Neuronal stem cell (in vitro differentiated cells): Measurements from ENCODE around the gene HSPA1B.

Experiments used
- DNase-seq: peaks from one replicate; pipeline ENCODE4 v3.0.0-alpha.2; 2013; ENCODE audit warnings: low spot score
- H2AFZ ChIP-seq: one replicate; pipeline ENCODE4 v1.6.1; 2013; ENCODE audit warnings: mild to moderate bottlenecking, low read length, inconsistent platforms
- H2AK5ac ChIP-seq: 2 replicates; pipeline ENCODE4 v1.6.1; 2013; ENCODE audit warnings: low read depth, mild to moderate bottlenecking, inconsistent platforms, low read length, moderate library complexity, mixed read lengths
- H2BK120ac ChIP-seq: 2 replicates; pipeline ENCODE4 v1.6.1; 2013; ENCODE audit warnings: low read depth, mild to moderate bottlenecking, inconsistent platforms, low read length, moderate library complexity, mixed read lengths
- H2BK12ac ChIP-seq: one replicate; pipeline ENCODE4 v1.6.1; 2013; ENCODE audit warnings: low read length, inconsistent platforms
- H2BK15ac ChIP-seq: 2 replicates; pipeline ENCODE4 v1.6.1; 2013; ENCODE audit warnings: mild to moderate bottlenecking, low read length, inconsistent platforms, mixed read lengths
- H2BK5ac ChIP-seq: one replicate; pipeline ENCODE4 v1.6.1; 2013; ENCODE audit warnings: inconsistent platforms, mild to moderate bottlenecking, low read length, moderate library complexity
- H3K14ac ChIP-seq: one replicate; pipeline ENCODE4 v1.6.1; 2013; ENCODE audit warnings: low read length, inconsistent platforms
- H3K18ac ChIP-seq: 2 replicates; pipeline ENCODE4 v1.6.1; 2013; ENCODE audit warnings: low read length, inconsistent platforms
- H3K23ac ChIP-seq: 2 replicates; pipeline ENCODE4 v1.6.1; 2013; ENCODE audit warnings: low read depth, mild to moderate bottlenecking, mixed read lengths, low read length, inconsistent platforms; ENCODE audit not compliant: poor library complexity
- H3K27ac ChIP-seq: replicated peaks from 3 replicates; pipeline ENCODE4 v1.5.1; 2013; ENCODE audit warnings: low read length, inconsistent platforms
- H3K27me3 ChIP-seq, 3 experiments: 2 replicates each; pipeline ENCODE4 v1.6.1; 2013; ENCODE audit warnings: low read length in 3 of 3, mild to moderate bottlenecking in 2 of 3, inconsistent platforms in 1 of 3, low read depth in 1 of 3, mixed read lengths in 1 of 3, moderate library complexity in 1 of 3; ENCODE audit not compliant: control insufficient read depth in 3 of 3, insufficient read depth in 3 of 3
- H3K36me3 ChIP-seq, 2 donors: replicated peaks in 1 of 2; 2 replicates each; pipeline ENCODE4 v1.6.1; 2013; ENCODE audit warnings: low read length in 2 of 2; ENCODE audit not compliant: control insufficient read depth in 2 of 2, insufficient read depth in 2 of 2
- H3K4ac ChIP-seq: 2 replicates; pipeline ENCODE4 v1.6.1; 2013; ENCODE audit warnings: inconsistent platforms, mild to moderate bottlenecking, low read length, moderate library complexity
- H3K4me1 ChIP-seq, 2 donors: 1 replicate in 1 of 2; 2 replicates in 1 of 2; pipeline ENCODE4 v1.6.1; 2013; ENCODE audit warnings: low read length in 2 of 2, low read depth in 1 of 2; ENCODE audit not compliant: control insufficient read depth in 2 of 2, insufficient read depth in 1 of 2
- H3K4me2 ChIP-seq: one replicate; pipeline ENCODE4 v1.6.1; 2013; ENCODE audit warnings: mild to moderate bottlenecking, low read length, inconsistent platforms; ENCODE audit not compliant: insufficient read depth, poor library complexity, severe bottlenecking
- H3K4me3 ChIP-seq, 2 donors: 2 replicates each; pipeline ENCODE4 v1.5.1; 2013; ENCODE audit warnings: low read length in 2 of 2, mild to moderate bottlenecking in 2 of 2, inconsistent platforms in 1 of 2, moderate library complexity in 1 of 2
- H3K79me1 ChIP-seq: one replicate; pipeline ENCODE4 v1.6.1; 2013; ENCODE audit warnings: low read depth, mild to moderate bottlenecking, inconsistent platforms, low read length, moderate library complexity
- H3K9ac ChIP-seq: one replicate; pipeline ENCODE4 v1.6.1; 2013; ENCODE audit warnings: mild to moderate bottlenecking, low read depth, low read length, inconsistent platforms; ENCODE audit not compliant: poor library complexity
- H3K9me3 ChIP-seq, 2 donors: replicated peaks in 1 of 2; 2 replicates each; pipeline versions ENCODE3 to v1.6.1; 2013; ENCODE audit warnings: low read length in 2 of 2, mild to moderate bottlenecking in 2 of 2, inconsistent platforms in 1 of 2, low read depth in 1 of 2, mixed read lengths in 1 of 2, moderate library complexity in 1 of 2; ENCODE audit not compliant: control insufficient read depth in 2 of 2, insufficient read depth in 1 of 2
- H4K8ac ChIP-seq: one replicate; pipeline ENCODE4 v1.6.1; 2013; ENCODE audit warnings: low read depth, mild to moderate bottlenecking, inconsistent platforms, low read length, moderate library complexity
- H4K91ac ChIP-seq: one replicate; pipeline ENCODE4 v1.6.1; 2013; ENCODE audit warnings: low read length, low read depth, mild to moderate bottlenecking, inconsistent platforms; ENCODE audit not compliant: poor library complexity
- WGBS, 2 donors: extraction: QIAGEN DNeasy Blood & Tissue Kit; methylation state at CpG; one replicate each; pipeline ENCODE4 v1.1.7; 2013; ENCODE audit warnings: missing lambda C conversion rate in 2 of 2, mixed read lengths in 1 of 2; ENCODE audit not compliant: insufficient read length in 2 of 2, insufficient replicate concordance in 1 of 2; ENCODE audit errors: extremely low coverage in 2 of 2; 5-methylcytosine and 5-hydroxymethylcytosine counted together

Gene HSPA1B

DNA sequence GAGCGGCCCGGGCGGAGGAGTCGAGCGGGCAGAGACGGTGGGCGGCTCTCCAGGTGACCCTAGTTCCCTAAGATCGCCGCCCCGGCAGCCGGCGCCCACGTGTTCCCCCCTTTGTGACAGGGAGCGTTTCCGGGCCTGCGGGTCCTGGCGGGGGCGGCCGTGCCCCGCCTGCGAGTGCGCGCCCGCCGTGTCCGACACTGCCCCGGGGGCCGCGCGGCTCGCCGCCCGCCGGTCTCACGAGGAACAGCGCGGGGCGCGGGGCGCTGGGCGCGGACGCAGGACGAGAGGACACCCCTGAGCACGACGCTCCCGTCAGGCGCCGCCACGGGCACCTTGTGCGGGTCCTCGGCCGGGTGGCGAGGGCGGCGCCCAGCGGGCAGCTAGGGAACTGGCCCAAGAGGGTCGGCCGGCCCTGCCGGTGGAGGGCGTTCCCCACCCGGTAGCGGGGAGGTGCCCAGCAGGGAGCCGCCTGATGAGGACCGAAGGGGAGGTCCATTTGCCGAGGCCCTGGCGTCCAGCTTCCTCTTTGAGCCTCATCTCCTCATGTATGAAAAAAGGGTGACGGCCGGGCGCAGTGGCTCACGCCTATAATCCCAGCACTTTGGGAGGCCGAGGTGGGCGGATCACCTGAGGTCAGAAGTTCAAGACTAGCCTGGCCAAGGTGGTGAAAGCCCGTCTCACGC lies 31.8 kb upstream of the HSPA1B start, which contains the start of gene VARS1:
TSS of gene VARS1 (minus strand) at position 137 of the 683 bp plus-strand sequence. CDS start 535 bp downstream, outside the sequence.
- H4K8ac ChIP-seq: peak within 1 kb of the TSS; percentile 30
- H3K23ac ChIP-seq: peak within 1 kb of the TSS; percentile 99
- H2BK12ac ChIP-seq: no peak within 1 kb of the TSS
- H3K4me3 ChIP-seq: peak within 1 kb of the TSS; percentile 77 to 87
- H3K4me1 ChIP-seq: peaks cover 2 to 5% of the 10 kb centered on the region in 2 donors
- peak within 1 kb of the TSS; percentile 79 for H4K91ac ChIP-seq
- H3K18ac ChIP-seq: peak within 1 kb of the TSS; percentile 99
- peak within 1 kb of the TSS; percentile 71 for H3K14ac ChIP-seq
- H3K79me1 ChIP-seq: no peaks in the 10 kb centered on the region
- DNase-seq: peak; percentile 82
- H3K4ac ChIP-seq: no peak within 1 kb of the TSS
- no peaks in the 10 kb centered on the region for H3K9me3 ChIP-seq
- H3K9ac ChIP-seq: peak within 1 kb of the TSS; percentile 96
- H2AK5ac ChIP-seq: peak within 1 kb of the TSS; percentile 83
- WGBS, 2 donors: no CpG with 5 or more reads among the region's 75 CpGs
- H3K27me3 ChIP-seq: no peaks in the 10 kb centered on the region
- H2BK15ac ChIP-seq: no peak within 1 kb of the TSS
- peak within 1 kb of the TSS; percentile 98 for H3K4me2 ChIP-seq
- peak within 1 kb of the TSS; percentile 91 for H3K27ac ChIP-seq
- no peak within 1 kb of the TSS for H2BK120ac ChIP-seq
- peaks cover 17 to 62% of the 10 kb centered on the region in 2 donors for H3K36me3 ChIP-seq
- H2BK5ac ChIP-seq: peak within 1 kb of the TSS; percentile 99
- H2AFZ ChIP-seq: peak within 1 kb of the TSS; percentile 95

DNA sequence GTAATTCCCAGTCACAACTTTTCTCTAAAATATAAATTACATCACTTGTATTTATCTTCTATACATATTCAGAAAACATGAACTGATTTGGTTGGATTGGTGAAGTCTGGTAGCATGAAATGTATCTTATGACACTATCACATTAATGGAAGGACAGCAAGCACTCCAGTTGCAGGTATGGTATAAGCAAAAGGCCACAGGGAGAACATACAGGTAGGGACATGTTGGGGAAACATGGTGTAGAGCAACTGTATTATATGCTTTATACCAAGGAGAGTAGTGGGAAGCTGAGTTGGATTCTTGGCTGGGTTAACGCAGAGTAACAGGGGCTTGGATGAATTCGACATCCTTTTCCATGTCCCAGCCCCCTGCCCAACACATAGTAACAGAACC lies 30.5 kb upstream of the HSPA1B start:
- H3K4me3 ChIP-seq: no peak overlapping the region
- no peak overlapping the region for H3K18ac ChIP-seq
- WGBS, 2 donors: no CpG with 5 or more reads among the region's 2 CpGs
- H3K4me2 ChIP-seq: no peak overlapping the region
- H3K23ac ChIP-seq: no peak overlapping the region
- H3K79me1 ChIP-seq: no peaks in the 10 kb centered on the region
- H2BK15ac ChIP-seq: no peak overlapping the region
- H4K8ac ChIP-seq: no peak overlapping the region
- peaks cover 0 to 5% of the 10 kb centered on the region in 2 donors for H3K4me1 ChIP-seq
- H2AFZ ChIP-seq: no peak overlapping the region
- H2BK120ac ChIP-seq: no peak overlapping the region
- H4K91ac ChIP-seq: no peak overlapping the region
- no peak overlapping the region for H2BK12ac ChIP-seq
- DNase-seq: no peak
- no peaks in the 10 kb centered on the region for H3K9me3 ChIP-seq
- no peak overlapping the region for H3K14ac ChIP-seq
- H3K9ac ChIP-seq: no peak overlapping the region
- no peaks in the 10 kb centered on the region for H3K27me3 ChIP-seq
- no peak overlapping the region for H2AK5ac ChIP-seq
- H3K4ac ChIP-seq: no peak overlapping the region
- no peak overlapping the region for H3K27ac ChIP-seq
- H2BK5ac ChIP-seq: no peak overlapping the region
- H3K36me3 ChIP-seq: peaks cover 13 to 61% of the 10 kb centered on the region in 2 donors

DNA sequence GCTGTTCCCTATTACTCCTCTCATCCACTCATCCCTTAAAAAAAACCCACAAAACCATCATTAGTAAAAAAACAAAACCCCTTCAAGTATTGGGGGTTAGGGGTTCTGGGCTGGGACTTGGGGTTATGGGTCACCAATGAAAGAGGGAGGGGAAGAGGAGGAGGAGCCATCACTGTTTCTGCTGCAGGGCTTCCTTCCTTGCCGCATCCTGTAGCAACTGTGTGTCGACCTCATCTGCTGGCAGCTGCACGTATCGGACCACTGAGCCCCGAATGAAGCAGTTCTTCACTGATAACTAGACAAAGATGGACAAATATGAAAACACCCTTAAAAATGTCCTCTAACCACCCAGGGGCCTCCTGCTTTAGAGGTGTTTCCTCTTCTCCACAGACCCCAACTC lies 29.9 kb upstream of the HSPA1B start:
- H3K9me3 ChIP-seq: no peaks in the 10 kb centered on the region
- H4K91ac ChIP-seq: no peak overlapping the region
- no peak overlapping the region for H3K14ac ChIP-seq
- no CpG with 5 or more reads among the region's 5 CpGs for WGBS, 2 donors
- no peak overlapping the region for H2BK5ac ChIP-seq
- no peak overlapping the region for H2AFZ ChIP-seq
- no peak overlapping the region for H4K8ac ChIP-seq
- H3K4me2 ChIP-seq: no peak overlapping the region
- no peak overlapping the region for H2BK120ac ChIP-seq
- H3K27me3 ChIP-seq: no peaks in the 10 kb centered on the region
- H3K4me3 ChIP-seq: peak overlapping the region in 1 of 2 donors; percentile 51
- no peak overlapping the region for H3K27ac ChIP-seq
- peaks cover 9 to 59% of the 10 kb centered on the region in 2 donors for H3K36me3 ChIP-seq
- H3K9ac ChIP-seq: no peak overlapping the region
- H3K4me1 ChIP-seq: peaks cover 0 to 5% of the 10 kb centered on the region in 2 donors
- no peak overlapping the region for H2AK5ac ChIP-seq
- H3K4ac ChIP-seq: no peak overlapping the region
- H3K18ac ChIP-seq: no peak overlapping the region
- no peak overlapping the region for H2BK15ac ChIP-seq
- no peak overlapping the region for H2BK12ac ChIP-seq
- no peak overlapping the region for H3K23ac ChIP-seq
- no peaks in the 10 kb centered on the region for H3K79me1 ChIP-seq
- no peak for DNase-seq

DNA sequence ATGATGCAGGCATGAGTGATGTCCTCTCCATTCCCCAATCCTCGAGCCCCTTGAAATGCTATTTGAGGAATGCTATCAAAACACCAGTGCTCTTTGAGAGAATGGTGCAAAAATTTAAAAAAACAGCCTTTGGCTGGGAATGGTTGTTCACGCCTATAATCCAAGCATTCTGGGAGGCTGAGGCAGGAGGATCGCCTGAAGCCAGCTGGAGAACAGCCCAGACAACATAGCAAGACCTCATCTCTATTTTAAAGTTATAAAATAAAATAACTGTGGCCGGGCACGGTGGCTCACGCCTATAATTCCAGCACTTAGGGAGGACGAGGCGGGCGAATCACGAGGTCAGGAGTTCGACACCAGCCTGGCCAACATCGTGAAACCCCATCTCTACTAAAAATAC lies 27.8 kb upstream of the HSPA1B start:
- Histone ChIP-seq H3K4me2 (no peak overlapping the region), H3K9me3 (no peaks in the 10 kb centered on the region), H2AK5ac (no peak overlapping the region), H3K4me3 (no peak overlapping the region), H3K79me1 (no peaks in the 10 kb centered on the region), H3K4ac (no peak overlapping the region), H2BK12ac (no peak overlapping the region), H3K27me3 (no peaks in the 10 kb centered on the region), H2BK5ac (no peak overlapping the region), H4K8ac (no peak overlapping the region), H2BK15ac (no peak overlapping the region), H3K36me3 (peaks cover 10 to 67% of the 10 kb centered on the region in 2 donors), H3K27ac (no peak overlapping the region), H3K9ac (no peak overlapping the region), H3K23ac (no peak overlapping the region), H3K18ac (no peak overlapping the region), H2AFZ (no peak overlapping the region), H3K4me1 (peaks cover 0 to 2% of the 10 kb centered on the region in 2 donors), H3K14ac (no peak overlapping the region), H4K91ac (no peak overlapping the region), H2BK120ac (no peak overlapping the region)
- WGBS, 2 donors: no CpG with 5 or more reads among the region's 12 CpGs
- DNase-seq: no peak
